HCT116 (cell line): ENCODE results near the gene VEGFA.

Experiments used
- FOSL1 ChIP-seq: IDR thresholded peaks from 2 replicates; pipeline ENCODE4 v1.6.1; 2012; ENCODE audit warnings: low read depth
- POLR2A ChIP-seq: IDR thresholded peaks from 2 replicates; pipeline ENCODE4 v1.7.0; 2011; ENCODE audit warnings: borderline replicate concordance; ENCODE audit not compliant: insufficient read depth, insufficient read length; ENCODE audit errors: extremely low read depth
- POLR2AphosphoS5 ChIP-seq: IDR thresholded peaks from 2 replicates; pipeline ENCODE4 v1.6.1; 2011; ENCODE audit warnings: mild to moderate bottlenecking, low read depth, low read length, moderate library complexity
- RAD21 ChIP-seq: IDR thresholded peaks from 2 replicates; pipeline ENCODE4 v1.6.1; 2012; ENCODE audit warnings: low read depth, mild to moderate bottlenecking

- TF ChIP-seq RAD21 (no peak), POLR2A (no peak), FOSL1 (no peak), POLR2AphosphoS5 (no peak)
These were observed 59.5 kb downstream of the VEGFA start for GRCh38 chr6:43829470-43829869.
